Measurements from ENCODE around the gene CD63. TPM values are rescaled to one million over a fixed set of nuclear protein-coding genes. Genes with fewer than 3 reads are reported as not detected.

Gene CD63
- total RNA-seq, 1 donor, result 2,365 TPM

- no peak overlapping the region for H3K4me3 ChIP-seq (ENCODE audit: low read depth, low read length)
- no peak for TF ChIP-seq CTCF (IDR thresholded peaks at IDR 0.05; ENCODE audit: insufficient read depth, low read length)
- peak; percentile 63 for DNase-seq (ENCODE audit: low read depth)
Observed at GRCh38 chr12:55704824-55705718, 23.7 kb downstream of the CD63 start.

GRCh38 chr12:55703901-55704761, 24.7 kb downstream of the CD63 start:
- peak; percentile 78 for DNase-seq (ENCODE audit: low read depth)
- H3K4me3 ChIP-seq (ENCODE audit: low read depth, low read length), result no peak overlapping the region
- no peak for TF ChIP-seq CTCF (IDR thresholded peaks at IDR 0.05; ENCODE audit: insufficient read depth, low read length)

- no peak for TF ChIP-seq CTCF (IDR thresholded peaks at IDR 0.05; ENCODE audit: insufficient read depth, low read length)
- DNase-seq (ENCODE audit: low read depth), result no peak
- H3K4me3 ChIP-seq (ENCODE audit: low read depth, low read length), result no peak overlapping the region
Observed at GRCh38 chr12:55703288-55703687, 25.5 kb downstream of the CD63 start.

- no peak for DNase-seq (ENCODE audit: low read depth)
- TF ChIP-seq CTCF (IDR thresholded peaks at IDR 0.05; ENCODE audit: insufficient read depth, low read length), result no peak
- H3K4me3 ChIP-seq (ENCODE audit: low read depth, low read length), result no peak overlapping the region
Observed at GRCh38 chr12:55702861-55703260, 25.9 kb downstream of the CD63 start.

GRCh38 chr12:55700255-55701018, 28.4 kb downstream of the CD63 start:
- DNase-seq (ENCODE audit: low read depth), result no peak
- no peak for TF ChIP-seq CTCF (IDR thresholded peaks at IDR 0.05; ENCODE audit: insufficient read depth, low read length)
- H3K4me3 ChIP-seq (ENCODE audit: low read depth, low read length), result no peak overlapping the region

- no peak overlapping the region for H3K4me3 ChIP-seq (ENCODE audit: low read depth, low read length)
- DNase-seq (ENCODE audit: low read depth), result no peak
- no peak for TF ChIP-seq CTCF (IDR thresholded peaks at IDR 0.05; ENCODE audit: insufficient read depth, low read length)
Observed at GRCh38 chr12:55699471-55700055, 29.2 kb downstream of the CD63 start.

All from fibroblast of the aortic adventitia (primary cell).